ENCODE results near the gene GPC5. TPM values are rescaled to one million over a fixed set of nuclear protein-coding genes. Genes with fewer than 3 reads are reported as not detected.

Gene GPC5
- total RNA-seq, 1 experiment from 2014 or later, result 0.26 TPM

- no peak for TF ChIP-seq REST (IDR thresholded peaks at IDR 0.05; ENCODE audit: insufficient read depth in 1 of 2, low read depth in 2 of 2, low read length in 1 of 2)
- no peak for TF ChIP-seq CTCF (IDR thresholded peaks at IDR 0.05)
- in situ Hi-C loops (cut with HindIII; ENCODE audit: low pct_unique_long_range_greater_than_20kb, low sequenced_read_pairs) (no loop called here), intact Hi-C loops (cut with micrococcal nuclease; ENCODE audit: unreplicated experiment) (no loop called here)
- Histone ChIP-seq H3K4me3 (ENCODE audit: low read depth in 2 of 2, low read length in 2 of 2) (no peak overlapping the region), H3K27me3 (ENCODE audit: control insufficient read depth, insufficient read depth, low read length) (no peaks in the 10 kb centered on the region), H3K27ac (ENCODE audit: low read length) (no peak overlapping the region), H3K4me1 (ENCODE audit: control insufficient read depth, insufficient read depth, low read length) (no peaks in the 10 kb centered on the region), H3K36me3 (ENCODE audit: control insufficient read depth, insufficient read depth, low read length) (no peaks in the 10 kb centered on the region), H3K9me3 (ENCODE audit: control insufficient read depth, insufficient read depth, low read depth, low read length) (no peaks in the 10 kb centered on the region)
- POLR2A ChIA-PET, result no interaction called here
- BruUV-seq (replicated peaks), result no TSS peak
- DNase-seq (ENCODE audit: low read depth, low spot score), result no peak
- ATAC-seq, result no peak
- CTCF ChIA-PET, result no interaction called here
Observed at GRCh38 chr13:92842145-92842544, 1443.7 kb downstream of the GPC5 start.

- CTCF ChIA-PET, result no interaction called here
- in situ Hi-C loops (cut with HindIII; ENCODE audit: low pct_unique_long_range_greater_than_20kb, low sequenced_read_pairs) (no loop called here), intact Hi-C loops (cut with micrococcal nuclease; ENCODE audit: unreplicated experiment) (no loop called here)
- ATAC-seq (no peak), DNase-seq (ENCODE audit: low read depth, low spot score) (no peak)
- TF ChIP-seq REST (IDR thresholded peaks at IDR 0.05; ENCODE audit: insufficient read depth in 1 of 2, low read depth in 2 of 2, low read length in 1 of 2) (no peak), SIN3A (IDR thresholded peaks at IDR 0.05; ENCODE audit: borderline replicate concordance, insufficient read depth, low read depth, low read length) (no peak), POLR2AphosphoS5 (IDR thresholded peaks at IDR 0.05; ENCODE audit: low read depth, low read length) (no peak), CTCF (IDR thresholded peaks at IDR 0.05) (no peak), TCF7L2 (IDR thresholded peaks at IDR 0.05; ENCODE audit: low read depth, low read length) (no peak)
- no peaks in the 10 kb centered on the region for H3K9me3 ChIP-seq (ENCODE audit: control insufficient read depth, insufficient read depth, low read depth, low read length)
- no peaks in the 10 kb centered on the region for H3K4me1 ChIP-seq (ENCODE audit: control insufficient read depth, insufficient read depth, low read length)
- no peaks in the 10 kb centered on the region for H3K36me3 ChIP-seq (ENCODE audit: control insufficient read depth, insufficient read depth, low read length)
- no peak overlapping the region for H3K27ac ChIP-seq (ENCODE audit: low read length)
- POLR2A ChIA-PET, result no interaction called here
- BruUV-seq (replicated peaks), result no TSS peak
- no peaks in the 10 kb centered on the region for H3K27me3 ChIP-seq (ENCODE audit: control insufficient read depth, insufficient read depth, low read length)
- no peak overlapping the region for H3K4me3 ChIP-seq (ENCODE audit: low read depth in 2 of 2, low read length in 2 of 2)
Observed at GRCh38 chr13:92843549-92843948, 1445.1 kb downstream of the GPC5 start.
